ENCODE measurements around the gene UBB. TPM values are rescaled to one million over a fixed set of nuclear protein-coding genes. Genes with fewer than 3 reads are reported as not detected.

The UBB gene
- 3,195 and 3,417 TPM in 2 replicates for polyA plus RNA-seq (2011; rRNA removed)
- polyA minus RNA-seq (2011; rRNA and poly(A)+ RNA removed): 1,408 and 2,496 TPM in 2 replicates

GRCh38 chr17:16380640-16381495 lies at the start of gene UBB:
Gene UBB, plus strand, starts transcription at chr17:16381091. Its CDS starts 817 bp downstream, at chr17:16381908.
- peaks cover 4% of the 10 kb centered on the region for H3K36me3 ChIP-seq (ENCODE audit: control insufficient read depth, insufficient read depth, low read length)
- peak within 1 kb of the TSS; percentile 74 for H3K4me3 ChIP-seq (ENCODE audit: low read depth, low read length)
- CTCF ChIA-PET: interaction anchor here (0.6 to 9.2 kb wide), 4 partner anchors 15 to 140 kb away, joined by 3 to 89 read pairs (median 4); no protein-coding TSS in a partner anchor
- TF ChIP-seq CTCF (IDR thresholded peaks at IDR 0.05; ENCODE audit: insufficient read depth, low read depth, low read length): 0 out of 2 replicates have a peak, but pooled peaks have one; percentile 22
- peak; percentile 88 for DNase-seq (ENCODE audit: low read depth)
- H3K27me3 ChIP-seq (ENCODE audit: control insufficient read depth, insufficient read depth, low read length): no peaks in the 10 kb centered on the region
- POLR2A ChIA-PET: interaction anchor here (0.5 to 0.8 kb wide), 6 partner anchors 29 to 890 kb away, joined by 3 to 20 read pairs (median 3); no protein-coding TSS in a partner anchor

- Histone ChIP-seq H3K4me3 (ENCODE audit: low read depth, low read length) (no peak overlapping the region), H3K36me3 (ENCODE audit: control insufficient read depth, insufficient read depth, low read length) (peaks cover 3% of the 10 kb centered on the region), H3K27me3 (ENCODE audit: control insufficient read depth, insufficient read depth, low read length) (no peaks in the 10 kb centered on the region)
- ChIA-PET POLR2A (interaction anchor here (0.6 kb wide), 1 partner anchor 951 kb away, joined by 3 read pairs; no protein-coding TSS in a partner anchor), CTCF (no interaction called here)
- no peak for TF ChIP-seq CTCF (IDR thresholded peaks at IDR 0.05; ENCODE audit: insufficient read depth, low read depth, low read length)
- DNase-seq (ENCODE audit: low read depth): no peak
Measured at GRCh38 chr17:16338391-16338790, 42.5 kb upstream of the UBB start.

GRCh38 chr17:16339402-16339801 lies 41.5 kb upstream of the UBB start:
- ChIA-PET POLR2A (no interaction called here), CTCF (interaction anchor here (2.1 kb wide), 1 partner anchor 24 kb away, joined by 5 read pairs; no protein-coding TSS in a partner anchor)
- TF ChIP-seq CTCF (IDR thresholded peaks at IDR 0.05; ENCODE audit: insufficient read depth, low read depth, low read length): no peak
- no peak overlapping the region for H3K4me3 ChIP-seq (ENCODE audit: low read depth, low read length)
- DNase-seq (ENCODE audit: low read depth): no peak
- no peaks in the 10 kb centered on the region for H3K27me3 ChIP-seq (ENCODE audit: control insufficient read depth, insufficient read depth, low read length)
- peaks cover 5% of the 10 kb centered on the region for H3K36me3 ChIP-seq (ENCODE audit: control insufficient read depth, insufficient read depth, low read length)

- H3K4me3 ChIP-seq (ENCODE audit: low read depth, low read length): no peak overlapping the region
- POLR2A ChIA-PET: no interaction called here
- TF ChIP-seq CTCF (IDR thresholded peaks at IDR 0.05; ENCODE audit: insufficient read depth, low read depth, low read length): no peak
- DNase-seq (ENCODE audit: low read depth): no peak
- H3K36me3 ChIP-seq (ENCODE audit: control insufficient read depth, insufficient read depth, low read length): peaks cover 5% of the 10 kb centered on the region
- CTCF ChIA-PET: interaction anchor here (2.1 kb wide), 1 partner anchor 24 kb away, joined by 5 read pairs; no protein-coding TSS in a partner anchor
- H3K27me3 ChIP-seq (ENCODE audit: control insufficient read depth, insufficient read depth, low read length): no peaks in the 10 kb centered on the region
Measured at GRCh38 chr17:16339959-16340358, 40.9 kb upstream of the UBB start.

GRCh38 chr17:16342979-16343378 lies 37.9 kb upstream of the UBB start:
- H3K27me3 ChIP-seq (ENCODE audit: control insufficient read depth, insufficient read depth, low read length): no peaks in the 10 kb centered on the region
- no peak overlapping the region for H3K4me3 ChIP-seq (ENCODE audit: low read depth, low read length)
- no peak for DNase-seq (ENCODE audit: low read depth)
- peaks cover 5% of the 10 kb centered on the region for H3K36me3 ChIP-seq (ENCODE audit: control insufficient read depth, insufficient read depth, low read length)
- no peak for TF ChIP-seq CTCF (IDR thresholded peaks at IDR 0.05; ENCODE audit: insufficient read depth, low read depth, low read length)
- CTCF ChIA-PET: interaction anchor here (2.7 to 3.8 kb wide), 2 partner anchors 9 to 21 kb away, joined by 7 to 18 read pairs; partner anchors contain the start of gene CENPV
- POLR2A ChIA-PET: no interaction called here

Measured in BJ (cell line).